NK-92 (cell line): ENCODE data around the gene MRPL51.

Source experiments
- DNase-seq: peaks from one replicate; lab custom pipeline; 2025; ENCODE audit not compliant: unreplicated experiment; lab: John Stamatoyannopoulos, UW

The MRPL51 gene

GRCh38 chr12:6492838-6493496 is at the start of gene MRPL51:
TSS of gene MRPL51 (minus strand) at chr12:6493262. CDS start at chr12:6493136, 126 bp downstream.
- peak; percentile 72 for DNase-seq

GRCh38 chr12:6542209-6543009 is 49.3 kb upstream of the MRPL51 start:
- DNase-seq = no peak

- DNase-seq = no peak
Observed at GRCh38 chr12:6541371-6542165, 48.5 kb upstream of the MRPL51 start.

- DNase-seq = no peak
Observed at GRCh38 chr12:6540181-6540877, 47.3 kb upstream of the MRPL51 start.

- no peak for DNase-seq
Observed at GRCh38 chr12:6539707-6540134, 46.7 kb upstream of the MRPL51 start.

- no peak for DNase-seq
Observed at GRCh38 chr12:6539314-6539682, 46.2 kb upstream of the MRPL51 start.

GRCh38 chr12:6538420-6539313 is 45.6 kb upstream of the MRPL51 start:
- no peak for DNase-seq

- peak; percentile 3 for DNase-seq
Observed at GRCh38 chr12:6537580-6538419, 44.7 kb upstream of the MRPL51 start.

GRCh38 chr12:6536894-6537579 is 44.0 kb upstream of the MRPL51 start:
- no peak for DNase-seq

GRCh38 chr12:6535960-6536847 is 43.1 kb upstream of the MRPL51 start:
- no peak for DNase-seq

GRCh38 chr12:6535697-6535946 is 42.6 kb upstream of the MRPL51 start:
- DNase-seq = no peak

- no peak for DNase-seq
Observed at GRCh38 chr12:6534945-6535696, 42.1 kb upstream of the MRPL51 start.

GRCh38 chr12:6534695-6534944 is 41.6 kb upstream of the MRPL51 start:
- DNase-seq = peak; percentile 2

- no peak for DNase-seq
Observed at GRCh38 chr12:6533923-6534694, 41.0 kb upstream of the MRPL51 start, which contains the start of gene GAPDH. TSS of gene GAPDH (plus strand) at chr12:6534517. CDS start at chr12:6534833, 316 bp downstream.

GRCh38 chr12:6533653-6533922 is 40.5 kb upstream of the MRPL51 start:
- DNase-seq = no peak

- DNase-seq = no peak
Observed at GRCh38 chr12:6532927-6533652, 40.0 kb upstream of the MRPL51 start.
